Stimulated activated CD8-positive, alpha-beta memory T cell treated with anti-CD3 and anti-CD28 coated beads, Interleukin-7, amount 100 ng/mL, for 48 hours (primary cell): ENCODE data around the gene ALDH1A2.
"Not testable (repeated sequence)": the region's sequence is repeated elsewhere in the genome, so short reads cannot be mapped to it uniquely, and the experiment has no call there.

Experiments used
- DNase-seq, 2 donors: peaks; one replicate each; pipeline ENCODE4 v3.0.0-alpha.2; 2020; ENCODE audit warnings: low read depth in 1 of 2; ENCODE audit errors: extremely low read depth in 1 of 2

The ALDH1A2 gene

DNA sequence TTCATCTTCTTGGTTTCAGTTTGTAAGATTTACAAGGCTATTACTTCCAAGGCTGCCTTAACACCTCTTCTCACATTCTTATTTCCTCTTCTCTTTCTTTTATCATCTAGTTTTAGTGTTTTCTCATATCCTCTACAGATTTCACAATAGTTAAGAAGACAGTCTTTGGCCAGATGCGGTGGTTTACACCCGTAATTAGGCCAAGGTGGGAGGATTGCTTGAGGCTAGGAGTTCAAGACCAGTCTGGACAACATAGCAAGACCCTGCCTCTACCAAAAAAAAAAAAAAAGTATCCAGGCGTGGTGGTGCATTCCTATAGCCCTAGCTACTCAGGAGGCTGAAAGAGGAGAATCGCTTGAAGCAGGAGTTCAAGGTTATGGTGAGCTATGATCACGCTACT is 3.5 kb upstream of the ALDH1A2 start:
- no peak for DNase-seq

DNA sequence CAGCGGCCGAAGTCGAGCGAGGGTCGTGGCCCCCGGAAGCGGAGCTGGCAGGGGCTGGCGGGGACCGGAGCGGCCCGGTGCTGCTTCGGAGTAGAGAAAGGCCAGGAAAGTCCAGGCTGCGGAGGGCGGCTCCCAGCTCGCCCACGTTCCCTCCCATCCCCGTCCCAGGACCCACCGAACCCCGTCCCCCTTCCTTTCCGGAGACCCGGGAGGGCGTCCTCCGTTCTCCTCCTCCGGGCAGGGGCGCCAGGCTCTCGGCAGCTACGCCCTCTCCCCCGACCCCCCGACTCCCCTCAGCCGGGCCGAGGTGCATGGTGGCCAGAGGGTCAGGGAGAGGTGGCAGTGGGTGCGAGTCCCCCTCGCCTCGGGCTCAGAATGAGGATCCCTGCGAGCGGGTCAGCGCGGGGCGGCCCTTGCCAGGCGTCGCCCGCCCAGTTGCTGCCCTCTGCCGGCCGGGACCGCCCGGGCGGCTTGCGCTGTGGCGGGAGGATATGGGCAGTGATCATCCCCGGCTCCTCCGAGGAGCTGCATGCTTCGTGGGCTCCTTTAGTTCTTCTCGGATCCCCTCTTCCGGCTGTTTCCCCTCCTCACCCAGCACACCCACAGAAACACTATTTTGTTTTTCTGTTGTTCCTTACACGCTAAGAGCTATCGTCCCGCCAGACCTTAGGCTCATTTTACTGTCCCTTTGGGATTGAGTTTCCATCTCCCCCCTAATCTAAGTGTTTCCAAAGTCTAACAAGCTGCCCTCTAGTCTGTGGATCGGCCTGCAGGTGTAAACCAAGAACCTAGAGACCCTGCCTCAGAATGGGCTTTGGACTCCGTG is 744 bp upstream of the ALDH1A2 start:
- peak in 1 of 2 donors; percentile 19 for DNase-seq

GRCh38 chr15:58064980-58065444 is 499 bp downstream of the ALDH1A2 start:
- DNase-seq = no peak

DNA sequence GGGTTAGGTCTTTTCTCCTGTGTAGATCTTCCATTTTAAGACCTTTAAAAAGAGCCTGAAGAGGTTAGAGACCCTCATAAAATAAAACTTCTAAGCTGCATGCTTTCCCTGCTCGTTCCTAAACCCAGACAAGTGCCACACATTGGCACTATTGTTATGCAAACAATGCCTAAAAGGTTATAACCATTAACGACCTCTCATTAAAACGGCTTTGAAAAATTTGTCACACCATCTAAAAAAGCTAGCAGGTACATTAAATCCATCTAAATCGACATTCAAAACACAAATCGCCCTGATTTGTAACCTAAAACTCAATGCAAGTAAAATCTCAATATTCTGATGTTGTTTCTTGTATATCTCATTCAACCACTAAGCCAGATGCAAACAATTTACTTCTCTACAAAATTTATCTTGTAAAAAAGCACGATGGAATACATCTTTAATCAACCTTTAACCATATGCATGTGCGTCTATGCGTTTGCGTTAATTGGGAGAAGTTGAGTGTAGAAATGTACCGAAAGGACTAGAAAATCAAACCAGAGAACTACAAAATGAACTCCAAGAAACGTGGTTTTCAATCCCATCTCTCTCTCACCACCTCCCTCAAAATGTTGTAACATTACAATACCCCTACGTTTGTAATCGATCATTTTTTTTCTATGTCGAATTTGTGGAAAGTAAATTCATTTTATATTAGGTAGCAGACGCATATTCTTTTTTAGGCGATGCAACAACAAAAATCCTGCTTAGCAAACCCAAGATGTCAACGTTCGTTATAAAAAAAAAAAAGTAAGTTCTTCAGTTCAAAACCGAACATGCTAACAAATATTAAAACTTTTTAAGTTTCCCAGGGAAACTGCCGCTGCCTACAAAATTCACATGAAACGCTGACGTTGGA is 1.2 kb downstream of the ALDH1A2 start:
- no peak for DNase-seq

GRCh38 chr15:58063614-58064013 is 1.9 kb downstream of the ALDH1A2 start:
- DNase-seq = no peak

DNA sequence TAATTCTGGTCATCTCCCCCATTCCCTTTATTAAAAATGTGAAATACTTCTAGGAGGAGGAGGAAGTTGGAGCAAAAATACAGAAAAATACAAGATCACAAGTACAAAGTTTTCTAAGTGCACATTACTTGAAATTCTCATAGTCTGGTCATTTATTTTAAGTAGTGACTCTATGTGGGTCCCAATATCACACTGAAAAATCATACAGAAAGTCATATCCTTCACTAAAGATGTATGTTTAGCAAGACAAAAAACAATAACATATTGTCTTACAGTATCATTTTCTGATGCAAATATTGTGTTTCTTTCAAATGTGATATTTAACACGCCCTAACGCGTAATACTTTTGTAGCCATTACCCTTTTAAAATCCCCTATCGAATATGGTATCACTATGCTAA is 2.5 kb downstream of the ALDH1A2 start:
- no peak for DNase-seq

DNA sequence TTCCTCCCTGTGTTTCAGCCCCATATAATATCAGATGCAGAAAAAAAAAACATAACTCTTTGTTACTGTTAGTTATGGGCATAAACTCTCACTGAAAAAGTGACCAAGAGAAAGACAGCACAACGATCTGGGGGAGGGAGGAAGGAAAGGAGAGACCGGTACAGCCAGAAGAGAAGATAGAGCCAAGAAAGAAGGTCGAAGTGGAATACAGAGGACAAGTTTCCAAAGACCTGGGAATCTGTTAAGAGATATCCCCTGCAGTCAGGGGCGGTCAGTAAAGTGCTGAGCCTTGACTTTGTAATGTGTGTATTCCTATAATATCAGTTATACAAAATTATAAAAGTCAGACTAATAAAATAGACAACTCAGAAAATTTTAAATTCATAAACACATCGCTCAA is 3.3 kb downstream of the ALDH1A2 start:
- no peak for DNase-seq

GRCh38 chr15:58060575-58060974 is 4.9 kb downstream of the ALDH1A2 start:
- no peak for DNase-seq

DNA sequence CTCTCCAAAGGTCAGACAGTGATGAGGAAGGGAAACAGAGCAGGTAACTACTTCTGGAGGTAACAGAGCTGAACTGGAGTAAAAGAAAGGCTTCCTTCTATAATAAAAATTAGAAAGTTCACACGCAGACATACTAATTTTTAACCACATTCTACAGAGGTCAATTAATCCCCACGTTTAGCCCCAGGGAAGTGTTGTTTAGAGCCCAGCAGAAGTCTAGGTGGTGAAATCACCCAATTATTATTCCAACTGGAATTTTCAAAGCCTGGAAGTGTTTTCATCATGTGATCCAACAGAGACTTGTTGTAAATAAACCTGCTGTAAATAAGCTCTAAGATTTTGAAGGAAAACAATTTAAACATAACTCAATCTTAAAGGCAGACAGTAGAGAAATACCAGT is 6.8 kb downstream of the ALDH1A2 start:
- DNase-seq = no peak

- DNase-seq = no peak
These were observed 7.4 kb downstream of the ALDH1A2 start for GRCh38 chr15:58058073-58058472.

DNA sequence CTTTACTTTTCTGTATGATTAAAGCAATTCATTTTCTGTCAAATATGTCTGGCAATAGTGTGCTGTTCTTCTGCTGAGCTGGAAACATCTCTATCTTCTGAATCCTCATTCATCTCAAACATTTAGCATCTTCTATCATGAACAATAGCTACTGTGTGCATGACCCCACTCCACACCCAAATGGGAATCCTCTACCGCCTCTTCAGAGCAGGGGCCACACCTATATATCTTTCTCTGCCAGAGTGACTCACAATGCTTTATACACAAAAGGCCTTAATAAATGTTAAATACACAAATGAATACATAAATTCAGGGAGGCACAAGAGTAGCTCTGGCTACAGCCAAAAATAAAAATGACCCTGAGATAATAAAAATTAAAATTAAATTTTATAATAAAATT is 8.0 kb downstream of the ALDH1A2 start:
- no peak for DNase-seq

DNA sequence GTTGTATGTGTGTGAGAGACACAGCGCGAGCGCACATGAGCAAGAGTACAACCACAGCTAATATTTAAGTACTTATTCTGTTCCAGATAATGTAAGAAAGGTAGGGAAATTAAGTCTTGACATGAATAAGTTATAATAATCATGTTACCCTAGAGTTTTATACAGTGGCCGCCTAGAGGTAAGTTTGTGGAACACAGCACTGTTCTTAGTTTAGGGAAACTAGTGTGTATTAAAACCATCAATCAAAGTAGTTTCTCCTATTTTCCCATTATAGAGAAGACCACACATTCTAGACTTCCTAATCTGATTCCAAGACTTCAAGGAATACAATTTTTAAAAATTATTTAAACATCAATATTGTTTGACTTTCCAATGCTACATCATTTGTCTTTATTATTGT is 9.5 kb downstream of the ALDH1A2 start:
- DNase-seq = no peak

DNA sequence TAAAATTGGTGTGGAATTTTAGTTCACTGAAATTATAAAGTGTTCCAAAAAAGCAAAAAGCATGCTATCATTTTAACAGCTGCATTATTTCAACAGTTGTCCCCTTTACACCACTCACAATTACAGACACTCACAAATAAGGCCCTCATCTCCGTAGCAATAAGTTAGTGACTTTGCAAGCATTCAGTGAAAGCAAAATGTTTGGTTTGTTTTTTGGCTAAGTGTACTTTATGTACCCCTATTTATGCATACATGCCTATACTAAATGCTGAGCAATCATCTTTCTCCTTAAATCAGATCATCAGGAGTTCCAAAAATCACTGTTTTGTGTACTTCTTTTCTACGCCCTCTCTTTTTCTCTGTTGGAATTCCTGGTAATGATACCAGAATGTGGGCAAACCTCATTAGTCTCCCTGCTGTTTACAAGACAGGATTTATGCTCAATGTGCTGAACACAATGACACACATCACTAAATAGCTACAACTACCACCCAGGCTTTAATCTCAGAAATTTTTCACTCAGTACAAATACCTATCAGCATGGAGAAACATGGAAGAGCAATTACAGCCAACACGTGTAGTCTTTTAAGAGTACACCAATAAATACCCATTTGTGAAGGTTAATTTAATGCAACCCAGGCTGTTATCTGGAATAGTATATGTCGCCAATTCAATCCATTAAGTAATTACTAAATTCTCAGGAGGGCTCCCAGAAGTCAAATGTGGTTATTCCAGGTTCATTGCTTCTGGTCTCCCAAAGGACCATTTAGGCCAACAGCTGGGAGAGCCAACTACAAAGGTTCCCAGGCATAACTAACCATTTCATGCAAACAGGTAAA is 12.0 kb downstream of the ALDH1A2 start:
- no peak for DNase-seq

- no peak for DNase-seq
These were observed 13.2 kb downstream of the ALDH1A2 start for GRCh38 chr15:58052334-58052733.

GRCh38 chr15:58049520-58050227 is 15.8 kb downstream of the ALDH1A2 start:
- DNase-seq = no peak

GRCh38 chr15:58048261-58048660 is 17.2 kb downstream of the ALDH1A2 start:
- no peak for DNase-seq

DNA sequence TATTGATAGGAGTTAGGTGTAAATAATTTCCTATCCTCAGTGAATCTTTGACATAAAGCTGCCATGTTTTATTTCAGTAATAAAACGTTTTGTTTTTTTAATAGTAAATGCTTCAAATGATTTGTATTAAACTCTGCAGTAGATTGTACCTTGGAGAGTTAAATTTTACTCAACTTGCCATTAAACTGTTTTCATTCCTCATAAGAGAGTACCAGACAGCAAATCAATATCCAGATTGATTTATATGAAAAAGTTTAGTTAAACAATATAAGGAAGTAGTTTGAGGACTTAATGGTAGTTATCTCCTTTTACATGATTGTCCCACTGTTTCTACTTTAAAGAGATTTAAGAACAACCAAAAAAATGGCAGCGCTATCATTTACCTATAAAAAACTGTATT is 18.4 kb downstream of the ALDH1A2 start:
- DNase-seq = no peak

GRCh38 chr15:58046467-58046866 is 19.0 kb downstream of the ALDH1A2 start:
- DNase-seq = no peak

DNA sequence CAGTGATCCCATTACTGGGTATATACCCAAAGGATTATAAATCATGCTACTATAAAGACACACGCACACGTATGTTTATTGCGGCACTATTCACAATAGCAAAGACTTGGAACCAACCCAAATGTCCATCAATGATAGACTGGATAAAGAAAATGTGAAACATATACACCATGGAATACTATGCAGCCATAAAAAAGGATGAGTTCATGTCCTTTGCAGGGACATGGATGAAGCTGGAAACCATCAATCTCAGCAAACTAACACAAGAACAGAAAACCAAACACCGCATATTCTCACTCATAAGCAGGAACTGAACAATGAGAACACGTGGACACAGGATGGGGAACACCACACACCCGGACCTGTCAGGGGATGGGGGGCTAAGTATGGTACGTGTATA is 20.1 kb downstream of the ALDH1A2 start:
- not testable (repeated sequence) for DNase-seq

- no peak for DNase-seq
These were observed 21.0 kb downstream of the ALDH1A2 start for GRCh38 chr15:58044551-58044950.
